Uterus (tissue), 4 donors: Measurements from ENCODE around the gene ABHD4. TPM values are rescaled to one million over a fixed set of nuclear protein-coding genes. Genes with fewer than 3 reads are reported as not detected.

Experiments
- DNase-seq, 2 donors: peaks; one replicate each; pipeline ENCODE4 v3.0.0-alpha.2; 2019 to 2020
- H3K27ac ChIP-seq, 2 donors: fragments of 200-600 bp; sonication (generic); 1 replicate in 1 of 2; 2 replicates in 1 of 2; pipeline ENCODE4 v1.5.1; 2016 to 2018
- H3K27me3 ChIP-seq, 2 donors: fragments of 200-600 bp; sonication (generic); one replicate each; pipeline ENCODE4 v1.5.1; 2018 to 2019; ENCODE audit warnings: control low read depth in 1 of 2
- H3K36me3 ChIP-seq, 2 donors: fragments of 200-600 bp; sonication (generic); one replicate each; pipeline ENCODE4 v1.5.1; 2019; ENCODE audit warnings: control low read depth in 1 of 2
- H3K4me1 ChIP-seq, 2 donors: fragments of 200-600 bp; sonication (generic); one replicate each; pipeline ENCODE4 v1.5.1; 2018 to 2019; ENCODE audit warnings: control low read depth in 1 of 2
- H3K4me3 ChIP-seq, 2 donors: fragments of 200-600 bp; sonication (generic); 1 replicate in 1 of 2; 2 replicates in 1 of 2; pipeline ENCODE4 v1.5.1; 2018 to 2019; ENCODE audit warnings: mild to moderate bottlenecking in 1 of 2
- H3K9me3 ChIP-seq, 2 donors: fragments of 200-600 bp; sonication (generic); one replicate each; pipeline ENCODE4 v1.5.1; 2019; ENCODE audit warnings: control low read depth in 1 of 2
- POLR2A ChIP-seq, 2 donors: fragments of 450-650 bp; IDR thresholded peaks; one replicate each; pipeline ENCODE4 v1.6.1; 2016; ENCODE audit warnings: antibody characterized with exemption in 2 of 2, mild to moderate bottlenecking in 1 of 2, moderate library complexity in 1 of 2
- intact Hi-C: fragments of 100-400 bp; cut with DNase I; formaldehyde crosslinking; loops from one replicate; pipeline ENCODE4 v1.15.1; 2023; ENCODE audit warnings: low total_unique reads
- total RNA-seq, 4 donors: library from RNA; depleted of rRNA in 3 of 4; stranded (reverse); fragments of >200 nt in 3 of 4; gene quantifications; one replicate each; pipeline versions ENCODE4 v1.1.0 to v1.2.4, GENCODE V29; 2014 to 2023
- TF ChIP-seq, protein P1 (sequence below), 4 experiments: fragments of 200-600 bp in 2 of 4; fragments of 450-650 bp in 2 of 4; sonication (generic) in 2 of 4; IDR thresholded peaks; one replicate each; pipeline ENCODE4 v1.5.1; 2016 to 2019; ENCODE audit warnings: antibody characterized with exemption in 4 of 4, mild to moderate bottlenecking in 2 of 4, moderate library complexity in 1 of 4
- donor health status: DM: yes; HTN: yes; CAD: no.

ABHD4 gene, protein sequence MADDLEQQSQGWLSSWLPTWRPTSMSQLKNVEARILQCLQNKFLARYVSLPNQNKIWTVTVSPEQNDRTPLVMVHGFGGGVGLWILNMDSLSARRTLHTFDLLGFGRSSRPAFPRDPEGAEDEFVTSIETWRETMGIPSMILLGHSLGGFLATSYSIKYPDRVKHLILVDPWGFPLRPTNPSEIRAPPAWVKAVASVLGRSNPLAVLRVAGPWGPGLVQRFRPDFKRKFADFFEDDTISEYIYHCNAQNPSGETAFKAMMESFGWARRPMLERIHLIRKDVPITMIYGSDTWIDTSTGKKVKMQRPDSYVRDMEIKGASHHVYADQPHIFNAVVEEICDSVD
- 10 to 100 TPM; 17.9 to 40.0 (median 28.6) TPM for total RNA-seq

DNA sequence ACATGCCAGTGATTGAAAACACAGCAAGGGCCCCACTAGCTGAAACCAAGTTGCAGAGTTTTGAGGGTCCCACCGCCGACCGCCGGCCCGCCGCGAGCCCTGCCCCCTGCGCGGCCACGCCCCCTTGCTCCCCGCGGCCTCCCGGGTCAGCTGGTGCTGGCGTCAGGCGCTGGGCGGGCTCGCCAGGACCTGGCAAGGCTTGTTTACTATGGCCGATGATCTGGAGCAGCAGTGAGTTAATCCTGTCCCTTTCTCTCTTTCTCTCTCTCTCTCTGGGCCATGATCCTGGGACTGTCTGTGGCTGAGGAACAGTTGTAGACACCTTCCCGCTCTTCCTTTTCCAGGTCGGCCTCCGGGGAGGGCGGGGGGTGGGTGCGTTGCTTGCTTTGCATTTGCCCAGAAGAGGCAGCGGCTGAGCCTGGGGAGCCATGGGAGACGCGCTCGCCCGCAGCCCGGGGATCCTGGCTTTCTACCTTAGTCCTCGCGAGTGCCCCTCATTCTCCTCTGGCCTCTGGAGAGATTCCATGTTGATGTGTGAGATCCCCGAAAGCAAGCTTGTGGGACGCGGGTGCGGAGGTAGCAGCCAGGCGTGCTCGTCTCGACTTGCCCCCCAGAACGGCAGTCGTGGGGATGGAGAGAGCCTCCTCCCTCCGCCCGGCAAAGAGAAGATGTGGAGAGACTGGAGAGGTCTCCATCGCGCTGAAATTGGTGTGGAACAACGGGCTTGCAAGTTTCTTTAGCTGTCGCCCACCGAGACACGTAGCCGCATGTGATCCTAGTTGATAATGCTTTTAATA lies at the start of gene ABHD4:
Gene ABHD4, plus strand, starts transcription at position 202 of the 797 bp plus-strand sequence. Its CDS starts 7 bp downstream, at position 209.
- peak within 1 kb of the TSS; percentile 64 to 70 for H3K4me3 ChIP-seq
- TF ChIP-seq, protein P1, sequence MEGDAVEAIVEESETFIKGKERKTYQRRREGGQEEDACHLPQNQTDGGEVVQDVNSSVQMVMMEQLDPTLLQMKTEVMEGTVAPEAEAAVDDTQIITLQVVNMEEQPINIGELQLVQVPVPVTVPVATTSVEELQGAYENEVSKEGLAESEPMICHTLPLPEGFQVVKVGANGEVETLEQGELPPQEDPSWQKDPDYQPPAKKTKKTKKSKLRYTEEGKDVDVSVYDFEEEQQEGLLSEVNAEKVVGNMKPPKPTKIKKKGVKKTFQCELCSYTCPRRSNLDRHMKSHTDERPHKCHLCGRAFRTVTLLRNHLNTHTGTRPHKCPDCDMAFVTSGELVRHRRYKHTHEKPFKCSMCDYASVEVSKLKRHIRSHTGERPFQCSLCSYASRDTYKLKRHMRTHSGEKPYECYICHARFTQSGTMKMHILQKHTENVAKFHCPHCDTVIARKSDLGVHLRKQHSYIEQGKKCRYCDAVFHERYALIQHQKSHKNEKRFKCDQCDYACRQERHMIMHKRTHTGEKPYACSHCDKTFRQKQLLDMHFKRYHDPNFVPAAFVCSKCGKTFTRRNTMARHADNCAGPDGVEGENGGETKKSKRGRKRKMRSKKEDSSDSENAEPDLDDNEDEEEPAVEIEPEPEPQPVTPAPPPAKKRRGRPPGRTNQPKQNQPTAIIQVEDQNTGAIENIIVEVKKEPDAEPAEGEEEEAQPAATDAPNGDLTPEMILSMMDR (IDR thresholded peaks at IDR 0.05), result peak in 1 of 4 experiments; percentile 2
- TF ChIP-seq POLR2A (IDR thresholded peaks at IDR 0.05), result peak; percentile 84 to 97
- intact Hi-C loops, result no loop called here
- no peaks in the 10 kb centered on the region for H3K27me3 ChIP-seq
- no peaks in the 10 kb centered on the region for H3K36me3 ChIP-seq
- H3K27ac ChIP-seq, result peak within 1 kb of the TSS; percentile 88 to 92
- peak; percentile 80 for DNase-seq
- no peaks in the 10 kb centered on the region for H3K9me3 ChIP-seq
- peaks cover 0 to 9% of the 10 kb centered on the region in 2 donors for H3K4me1 ChIP-seq

DNA sequence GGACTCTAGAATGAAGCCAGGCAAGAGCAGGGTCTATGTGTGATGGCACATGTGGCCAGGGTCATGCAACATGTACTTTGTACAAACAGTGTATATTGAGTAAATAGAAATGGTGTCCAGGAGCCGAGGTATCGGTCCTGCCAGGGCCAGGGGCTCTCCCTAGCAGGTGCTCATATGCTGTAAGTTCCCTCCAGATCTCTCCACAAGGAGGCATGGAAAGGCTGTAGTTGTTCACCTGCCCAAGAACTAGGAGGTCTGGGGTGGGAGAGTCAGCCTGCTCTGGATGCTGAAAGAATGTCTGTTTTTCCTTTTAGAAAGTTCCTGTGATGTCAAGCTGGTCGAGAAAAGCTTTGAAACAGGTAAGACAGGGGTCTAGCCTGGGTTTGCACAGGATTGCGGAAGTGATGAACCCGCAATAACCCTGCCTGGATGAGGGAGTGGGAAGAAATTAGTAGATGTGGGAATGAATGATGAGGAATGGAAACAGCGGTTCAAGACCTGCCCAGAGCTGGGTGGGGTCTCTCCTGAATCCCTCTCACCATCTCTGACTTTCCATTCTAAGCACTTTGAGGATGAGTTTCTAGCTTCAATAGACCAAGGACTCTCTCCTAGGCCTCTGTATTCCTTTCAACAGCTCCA lies 48.7 kb upstream of the ABHD4 start:
- intact Hi-C loops, result no loop called here
- H3K9me3 ChIP-seq, result no peaks in the 10 kb centered on the region
- H3K27ac ChIP-seq, result no peak overlapping the region
- H3K27me3 ChIP-seq, result no peaks in the 10 kb centered on the region
- no peaks in the 10 kb centered on the region for H3K4me1 ChIP-seq
- H3K4me3 ChIP-seq, result no peak overlapping the region
- DNase-seq, result no peak
- H3K36me3 ChIP-seq, result no peaks in the 10 kb centered on the region
- TF ChIP-seq, protein P1 (IDR thresholded peaks at IDR 0.05), result no peak
- no peak for TF ChIP-seq POLR2A (IDR thresholded peaks at IDR 0.05)

DNA sequence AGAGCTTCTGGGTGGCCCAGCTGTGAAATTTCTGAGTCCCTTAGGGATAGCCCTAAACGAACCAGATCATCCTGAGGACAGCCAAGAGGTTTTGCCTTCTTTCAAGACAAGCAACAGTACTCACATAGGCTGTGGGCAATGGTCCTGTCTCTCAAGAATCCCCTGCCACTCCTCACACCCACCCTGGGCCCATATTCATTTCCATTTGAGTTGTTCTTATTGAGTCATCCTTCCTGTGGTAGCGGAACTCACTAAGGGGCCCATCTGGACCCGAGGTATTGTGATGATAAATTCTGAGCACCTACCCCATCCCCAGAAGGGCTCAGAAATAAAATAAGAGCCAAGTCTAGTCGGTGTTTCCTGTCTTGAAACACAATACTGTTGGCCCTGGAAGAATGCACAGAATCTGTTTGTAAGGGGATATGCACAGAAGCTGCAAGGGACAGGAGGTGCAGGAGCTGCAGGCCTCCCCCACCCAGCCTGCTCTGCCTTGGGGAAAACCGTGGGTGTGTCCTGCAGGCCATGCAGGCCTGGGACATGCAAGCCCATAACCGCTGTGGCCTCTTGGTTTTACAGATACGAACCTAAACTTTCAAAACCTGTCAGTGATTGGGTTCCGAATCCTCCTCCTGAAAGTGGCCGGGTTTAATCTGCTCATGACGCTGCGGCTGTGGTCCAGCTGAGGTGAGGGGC lies 48.0 kb upstream of the ABHD4 start:
- H3K27me3 ChIP-seq, result no peaks in the 10 kb centered on the region
- H3K27ac ChIP-seq, result no peak overlapping the region
- intact Hi-C loops, result loop anchor here (10.0 kb wide), 1 partner anchor 105 kb away; no protein-coding TSS in a partner anchor
- no peaks in the 10 kb centered on the region for H3K9me3 ChIP-seq
- no peak overlapping the region for H3K4me3 ChIP-seq
- H3K36me3 ChIP-seq, result no peaks in the 10 kb centered on the region
- H3K4me1 ChIP-seq, result no peaks in the 10 kb centered on the region
- TF ChIP-seq, protein P1 (IDR thresholded peaks at IDR 0.05), result no peak
- TF ChIP-seq POLR2A (IDR thresholded peaks at IDR 0.05), result no peak
- no peak for DNase-seq

DNA sequence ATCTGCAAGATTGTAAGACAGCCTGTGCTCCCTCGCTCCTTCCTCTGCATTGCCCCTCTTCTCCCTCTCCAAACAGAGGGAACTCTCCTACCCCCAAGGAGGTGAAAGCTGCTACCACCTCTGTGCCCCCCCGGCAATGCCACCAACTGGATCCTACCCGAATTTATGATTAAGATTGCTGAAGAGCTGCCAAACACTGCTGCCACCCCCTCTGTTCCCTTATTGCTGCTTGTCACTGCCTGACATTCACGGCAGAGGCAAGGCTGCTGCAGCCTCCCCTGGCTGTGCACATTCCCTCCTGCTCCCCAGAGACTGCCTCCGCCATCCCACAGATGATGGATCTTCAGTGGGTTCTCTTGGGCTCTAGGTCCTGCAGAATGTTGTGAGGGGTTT lies 46.5 kb upstream of the ABHD4 start:
- intact Hi-C loops, result loop anchor here (10.0 kb wide), 1 partner anchor 103 kb away; no protein-coding TSS in a partner anchor
- DNase-seq, result no peak
- Histone ChIP-seq H3K4me3 (no peak overlapping the region), H3K27me3 (no peaks in the 10 kb centered on the region), H3K4me1 (no peaks in the 10 kb centered on the region), H3K36me3 (no peaks in the 10 kb centered on the region), H3K27ac (no peak overlapping the region), H3K9me3 (no peaks in the 10 kb centered on the region)
- TF ChIP-seq, protein P1 (IDR thresholded peaks at IDR 0.05), result no peak
- TF ChIP-seq POLR2A (IDR thresholded peaks at IDR 0.05), result no peak
